GM12892 (cell line): Measurements from ENCODE around the gene GID8.

Source experiments
- POLR2A ChIP-seq: IDR thresholded peaks from 2 replicates; pipeline ENCODE4 v1.6.1; 2011; ENCODE audit warnings: low read depth, low read length, control low read depth
- POLR2AphosphoS5 ChIP-seq: IDR thresholded peaks from 2 replicates; pipeline ENCODE4 v1.6.1; 2011; ENCODE audit warnings: low read depth, low read length, control low read depth

DNA sequence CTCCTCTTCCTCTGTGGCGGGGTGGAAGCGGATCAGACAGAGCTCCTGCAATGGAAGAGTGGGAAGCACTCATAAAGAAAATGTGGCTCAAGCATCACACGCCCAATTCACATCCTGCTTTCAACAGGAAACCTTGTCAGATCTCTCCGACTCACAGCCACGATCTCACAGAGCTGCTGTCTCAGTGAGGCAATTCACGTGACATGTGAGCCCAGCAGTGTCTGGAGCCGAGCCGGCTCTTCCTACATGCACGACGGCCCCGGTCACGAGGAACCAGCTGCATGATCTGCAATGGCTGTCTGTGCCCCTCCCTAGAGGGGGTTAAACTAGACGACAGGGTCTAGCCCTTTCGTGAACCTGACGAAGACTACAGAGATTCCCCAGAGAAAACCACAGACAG, 46.8 kb upstream of the GID8 start:
- TF ChIP-seq POLR2A (no peak), POLR2AphosphoS5 (no peak)
